Urothelium cell line (cell line): ENCODE measurements around the gene GREB1.
A peak's percentile ranks its signal among the peaks of the same experiment; 100 is the strongest.

Experiments
- DNase-seq: peaks from one replicate; pipeline ENCODE4 v3.0.0; 2011; ENCODE audit warnings: low spot score, mixed read lengths
- FAIRE-seq: peaks from 2 replicates; lab custom pipeline; 2011; peaks lifted over from hg19 to GRCh38; lab: Jason Lieb, UNC

The GREB1 gene

GRCh38 chr2:11556101-11556806 is 22.4 kb downstream of the GREB1 start:
- no peak for FAIRE-seq
- DNase-seq = no peak

DNA sequence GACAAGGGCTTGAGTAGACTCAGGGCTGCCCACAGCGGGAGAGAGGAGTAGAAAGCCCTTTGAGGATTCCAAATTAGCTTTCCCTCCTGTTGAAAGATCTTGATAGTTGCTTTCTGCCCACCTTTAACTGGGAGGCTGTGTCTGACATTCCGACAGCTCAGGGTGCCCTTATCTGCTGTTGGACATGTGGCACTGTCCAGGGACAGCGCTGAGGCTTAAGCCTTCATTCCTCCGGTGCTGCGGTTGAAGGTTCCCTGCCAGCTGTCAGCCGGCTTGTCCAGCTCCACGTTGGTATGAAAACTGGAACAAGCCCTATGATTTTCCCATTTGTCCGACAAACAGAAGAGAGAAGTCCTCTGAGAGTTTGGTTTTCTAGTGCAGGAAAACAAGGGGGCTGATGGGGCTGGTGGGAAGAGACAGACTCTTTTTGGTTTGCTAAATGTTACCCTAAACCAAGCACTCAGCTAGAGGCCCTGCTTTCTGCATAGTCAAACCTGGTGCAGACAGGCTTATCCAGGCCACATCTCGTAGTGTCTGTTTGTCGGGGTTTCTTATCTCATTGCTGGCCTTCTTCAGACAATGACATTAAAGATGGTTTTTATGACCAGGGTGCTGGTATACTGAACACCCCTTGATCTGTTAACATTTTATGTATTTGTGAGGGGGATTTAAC is 24.5 kb downstream of the GREB1 start:
- no peak for DNase-seq
- no peak for FAIRE-seq

GRCh38 chr2:11559066-11559785 is 25.4 kb downstream of the GREB1 start:
- DNase-seq = no peak
- FAIRE-seq = no peak

- no peak for FAIRE-seq
- no peak for DNase-seq
Observed at GRCh38 chr2:11559786-11560155, 25.9 kb downstream of the GREB1 start.

- no peak for FAIRE-seq
- DNase-seq = no peak
Observed at GRCh38 chr2:11560806-11561205, 27.0 kb downstream of the GREB1 start.

DNA sequence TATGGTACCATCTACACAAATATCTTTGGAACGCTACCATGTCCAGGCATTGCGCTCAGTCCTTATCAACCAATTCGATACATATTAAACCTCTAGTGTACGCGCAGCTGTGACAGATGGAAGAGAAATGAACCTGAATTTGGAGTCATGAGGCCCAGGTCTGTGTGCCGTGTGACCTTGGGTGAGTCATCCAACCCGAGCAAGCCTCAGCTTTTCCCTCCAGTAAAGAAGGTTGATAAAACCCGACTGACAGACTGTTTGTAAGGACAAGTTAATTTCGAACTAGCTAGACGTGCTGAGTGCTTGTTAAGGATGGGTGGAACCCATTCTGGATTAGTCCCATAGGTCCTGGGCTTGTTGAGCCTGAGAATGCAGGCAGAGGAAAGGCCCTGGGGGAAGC is 28.2 kb downstream of the GREB1 start:
- no peak for DNase-seq
- FAIRE-seq = no peak

DNA sequence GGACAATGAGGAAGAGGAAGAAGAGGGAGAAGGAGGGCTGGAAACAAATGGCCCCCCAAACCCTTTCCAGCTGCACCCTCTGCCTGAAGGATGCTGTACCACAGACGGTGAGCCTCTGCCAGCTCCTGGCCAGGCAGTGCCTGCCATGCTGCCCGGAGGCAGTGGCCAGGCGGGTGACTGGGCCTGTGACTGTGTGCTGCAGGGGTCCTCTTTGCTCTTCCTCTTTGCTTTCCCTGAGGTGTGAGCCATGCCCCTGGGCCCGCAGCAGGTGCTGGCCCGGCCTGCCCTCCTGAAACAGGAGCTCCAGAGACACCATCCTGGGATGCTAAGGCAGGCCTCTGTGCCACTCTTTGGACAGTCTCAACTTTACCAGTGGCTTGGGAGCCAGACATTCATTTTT is 28.6 kb downstream of the GREB1 start:
- FAIRE-seq = no peak
- no peak for DNase-seq

DNA sequence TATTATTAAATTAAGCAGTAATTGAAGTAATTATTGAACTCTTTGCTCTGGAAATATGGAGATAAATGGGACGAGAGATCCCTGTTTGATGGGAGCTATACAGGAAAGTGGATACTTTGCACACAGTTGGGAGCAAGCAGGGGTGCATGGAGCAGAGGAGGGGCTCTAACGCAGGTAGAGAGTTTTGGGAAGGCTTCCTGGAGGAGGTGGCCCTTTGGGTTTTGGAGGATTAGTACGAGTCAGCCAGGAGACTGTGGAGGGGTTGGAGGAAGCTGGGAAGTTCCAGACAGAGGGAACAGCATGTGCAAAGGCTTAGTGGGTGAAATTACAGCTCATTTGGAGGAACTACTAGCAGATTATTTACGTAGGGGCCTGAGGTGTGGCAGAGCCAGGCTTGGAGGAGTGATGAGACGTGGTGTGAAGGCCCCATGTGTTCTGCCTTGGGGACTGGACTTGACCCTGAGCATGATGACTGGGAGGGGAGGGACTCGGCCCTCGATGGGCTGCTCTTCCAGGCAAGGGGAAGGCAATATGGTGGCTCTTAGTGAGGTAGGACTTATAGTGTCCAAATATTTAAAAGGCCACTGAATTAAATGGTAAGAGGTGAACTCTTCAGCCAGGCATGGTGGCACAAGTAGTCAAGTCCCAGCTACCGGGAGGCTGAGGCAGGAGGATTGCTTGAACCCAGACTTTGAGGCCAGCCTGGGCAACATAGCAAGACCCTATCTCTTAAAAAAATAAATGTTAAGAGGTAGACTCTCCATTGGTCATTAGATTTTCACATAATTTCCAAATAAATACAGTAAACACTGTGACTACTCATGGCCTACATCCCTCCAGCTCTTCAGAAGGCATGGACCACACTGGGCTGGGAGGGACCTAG is 30.2 kb downstream of the GREB1 start:
- FAIRE-seq (no peak), DNase-seq (no peak)

GRCh38 chr2:11564816-11565567 is 31.1 kb downstream of the GREB1 start:
- DNase-seq (no peak), FAIRE-seq (no peak)

DNA sequence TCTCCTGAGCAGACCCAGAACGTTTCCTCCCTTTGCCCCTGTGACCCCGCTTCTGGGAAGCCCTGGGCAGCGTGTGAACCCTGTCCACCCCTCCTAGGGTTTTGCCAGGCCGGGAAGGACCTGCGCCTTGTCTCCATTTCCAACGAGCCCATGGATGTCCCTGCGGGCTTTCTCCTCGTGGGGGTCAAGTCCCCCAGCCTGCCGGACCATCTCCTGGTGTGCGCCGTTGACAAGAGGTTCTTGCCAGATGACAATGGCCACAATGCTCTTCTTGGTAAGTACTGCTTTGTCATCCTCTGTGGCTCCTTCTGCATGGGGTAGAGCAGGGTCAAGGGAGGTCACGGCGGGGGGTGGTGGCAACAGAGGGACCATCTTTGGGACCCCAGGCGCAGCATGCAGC is 32.5 kb downstream of the GREB1 start:
- no peak for FAIRE-seq
- no peak for DNase-seq

DNA sequence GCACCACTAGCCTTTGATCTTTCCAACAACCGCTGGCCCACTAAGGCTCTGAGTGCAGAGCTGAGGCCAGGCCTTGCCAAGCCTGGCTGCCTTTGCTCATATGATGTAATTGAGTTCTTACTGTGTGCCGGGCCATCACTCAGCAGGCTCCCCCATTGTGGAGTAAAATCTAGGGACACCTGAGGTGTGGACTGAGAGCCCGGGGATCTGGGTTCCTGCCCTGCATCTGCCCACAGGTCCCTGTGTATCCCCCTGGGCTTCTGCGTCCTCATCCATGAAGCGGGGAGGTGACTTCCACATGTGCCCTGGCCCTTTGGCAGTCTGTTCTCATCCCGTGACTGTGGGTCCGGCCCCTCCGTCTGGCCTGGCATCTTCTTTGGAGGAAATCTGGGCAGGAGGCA is 33.8 kb downstream of the GREB1 start:
- DNase-seq (no peak), FAIRE-seq (no peak)

DNA sequence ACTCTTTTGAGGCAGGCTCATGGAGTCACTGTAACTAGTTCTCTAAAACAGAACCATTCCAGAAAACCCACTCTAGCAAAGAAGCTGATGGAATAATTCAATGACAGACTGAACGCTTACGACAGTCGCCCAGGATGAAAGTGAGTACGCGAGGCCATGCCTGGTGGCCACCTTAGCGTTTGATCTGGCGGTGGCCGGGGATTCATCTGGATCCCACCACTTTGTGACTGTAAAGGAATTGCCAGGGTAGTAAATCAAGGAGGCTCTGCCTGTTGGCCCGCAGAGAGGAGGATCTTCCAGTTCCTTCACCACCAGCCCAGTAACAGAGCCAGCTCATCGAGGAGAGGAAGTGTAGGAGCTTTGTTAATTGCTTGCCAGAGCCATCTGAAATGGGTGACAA is 34.6 kb downstream of the GREB1 start:
- no peak for FAIRE-seq
- DNase-seq = no peak

DNA sequence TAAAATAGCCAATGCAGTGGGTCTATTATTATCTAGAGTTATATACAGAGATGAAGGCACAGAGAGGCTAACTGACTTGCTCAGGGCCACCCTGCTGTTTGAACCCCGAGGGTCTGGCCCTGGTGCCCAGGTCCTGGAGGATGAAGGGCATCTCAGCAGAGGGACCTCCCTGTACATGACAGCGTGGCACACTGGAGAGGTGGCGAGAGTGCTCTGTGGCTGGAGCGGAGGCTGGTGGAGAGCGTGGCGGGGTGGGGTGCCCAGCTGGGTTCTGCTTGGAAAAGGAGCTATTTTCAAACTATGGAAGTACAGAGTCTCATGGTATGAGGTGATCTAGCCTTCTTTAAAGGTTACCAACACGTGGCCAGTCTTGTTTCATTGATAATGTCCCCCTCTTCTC is 35.8 kb downstream of the GREB1 start:
- FAIRE-seq (no peak), DNase-seq (no peak)

GRCh38 chr2:11571170-11571569 is 37.3 kb downstream of the GREB1 start:
- DNase-seq = no peak
- FAIRE-seq = no peak

GRCh38 chr2:11572996-11573395 is 39.2 kb downstream of the GREB1 start:
- peak; percentile 39 for DNase-seq
- FAIRE-seq = no peak

DNA sequence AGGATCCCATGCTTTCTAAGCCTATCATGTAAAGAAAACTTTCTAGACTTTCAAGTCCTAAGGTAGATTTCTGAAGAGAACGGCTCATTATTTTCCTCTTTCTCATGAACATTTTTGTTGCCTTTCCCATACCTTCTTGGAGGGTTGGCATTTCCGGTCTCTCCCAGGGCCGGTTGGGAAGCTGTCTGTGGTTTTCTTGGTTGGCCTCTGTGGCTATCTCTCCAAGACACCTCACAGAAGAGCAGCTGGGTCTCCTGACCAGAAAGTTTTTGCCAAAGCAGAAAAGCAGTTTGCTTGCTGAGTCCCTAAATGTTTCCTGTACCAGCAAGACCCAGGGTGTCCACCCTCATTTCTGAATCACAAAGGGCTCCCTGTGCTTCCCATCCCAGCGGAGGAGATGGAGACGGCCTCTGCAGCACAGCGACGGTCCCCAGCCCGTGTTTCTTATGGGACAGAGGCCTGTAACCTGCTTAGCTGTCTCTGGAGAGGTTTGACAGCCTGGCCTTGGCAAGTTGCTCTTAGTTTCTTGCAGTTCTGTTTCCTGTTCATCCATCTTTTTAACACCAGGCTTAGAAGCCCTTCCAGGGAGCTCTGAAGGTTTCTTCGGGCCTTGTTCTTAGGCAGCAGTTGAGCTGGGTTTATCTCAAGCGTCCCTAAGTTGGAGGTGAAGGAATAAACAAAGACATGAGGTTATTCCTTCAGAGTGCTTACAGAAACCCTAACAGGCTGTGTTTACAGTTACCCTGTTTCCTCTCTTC is 39.8 kb downstream of the GREB1 start:
- DNase-seq (peak; percentile 75), FAIRE-seq (no peak)

GRCh38 chr2:11574176-11575046 is 40.6 kb downstream of the GREB1 start:
- no peak for FAIRE-seq

DNA sequence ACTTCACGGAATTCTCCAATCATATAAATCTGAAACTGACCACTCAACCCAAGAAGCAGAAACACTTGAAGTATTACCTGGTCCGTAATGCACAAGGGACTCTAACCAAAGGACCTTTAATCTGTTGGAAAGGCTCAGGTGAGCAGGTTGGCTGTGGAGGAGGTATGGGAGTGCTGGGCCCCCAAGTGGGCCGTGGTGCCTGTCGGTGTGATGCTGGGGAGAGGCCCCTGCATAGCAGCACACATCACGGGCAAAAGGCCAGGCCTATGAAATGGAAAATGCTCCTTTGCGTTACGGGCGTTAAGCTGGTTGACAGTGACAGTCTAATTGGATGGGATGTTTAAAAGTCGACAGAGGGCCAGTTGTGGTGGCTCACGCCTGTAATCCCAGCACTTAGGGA is 42.6 kb downstream of the GREB1 start:
- FAIRE-seq (no peak), DNase-seq (no peak)

More at GRCh38 chr2:11574176-11575046, 40.6 kb downstream of the GREB1 start:
- DNase-seq = no peak
